ENCODE data around the gene RAF1. TPM values are rescaled to one million over a fixed set of nuclear protein-coding genes. Genes with fewer than 3 reads are reported as not detected.

Gene RAF1
- polyA plus RNA-seq, 2 of the 4 experiments (the other 2 are of a cell fraction): 56.2 to 94.6 TPM

DNA sequence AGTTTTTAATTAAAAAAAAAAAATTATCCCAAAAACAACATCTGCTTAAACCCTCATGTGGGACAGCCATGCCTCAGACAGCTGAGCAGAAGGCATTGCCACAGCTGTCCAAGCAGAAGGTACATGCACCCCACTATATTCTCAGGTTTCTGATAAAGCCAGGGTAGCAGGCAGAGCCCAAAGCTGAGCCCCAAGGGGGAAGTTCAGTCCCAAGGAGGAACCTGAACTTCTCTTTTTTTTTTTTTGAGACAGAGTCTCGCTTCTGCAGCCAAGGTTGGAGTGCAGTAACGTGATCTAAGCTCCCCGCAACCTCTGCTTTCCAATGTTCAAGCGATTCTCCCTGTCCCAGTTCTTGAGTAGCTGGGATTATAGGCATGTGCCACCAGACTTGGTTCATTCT, 73.8 kb downstream of the RAF1 start:
- 0 out of 3 replicates have a peak, but pooled peaks cover 4% of the 10 kb centered on the region for H3K4me1 ChIP-seq
- FAIRE-seq: no peak
- TF ChIP-seq HDAC2 (IDR thresholded peaks at IDR 0.05) (no peak), NFE2L2 (conservative IDR thresholded peaks at IDR 0.05; ENCODE audit: low read length) (no peak), MAZ (IDR thresholded peaks at IDR 0.05; ENCODE audit: borderline replicate concordance, low read depth, low read length) (no peak), POLR2A (IDR thresholded peaks at IDR 0.05; ENCODE audit: low read length) (no peak), FOXS1 (CRISPR knock-in tag; IDR thresholded peaks at IDR 0.05) (no peak), HOXB5 (CRISPR knock-in tag; IDR thresholded peaks at IDR 0.05) (no peak), KDM1A (IDR thresholded peaks at IDR 0.05; ENCODE audit: low read depth) (no peak), MAX (IDR thresholded peaks at IDR 0.05) (no peak), MYC (IDR thresholded peaks at IDR 0.05; ENCODE audit: borderline replicate concordance, low read length) (no peak), RAD21 (conservative IDR thresholded peaks at IDR 0.05 in 1 of 2, IDR thresholded peaks at IDR 0.05 in 1 of 2) (no peak), ZFP36 (IDR thresholded peaks at IDR 0.05; ENCODE audit: borderline replicate concordance, partially characterized antibody) (no peak)
- TF ChIP-seq, protein P1, sequence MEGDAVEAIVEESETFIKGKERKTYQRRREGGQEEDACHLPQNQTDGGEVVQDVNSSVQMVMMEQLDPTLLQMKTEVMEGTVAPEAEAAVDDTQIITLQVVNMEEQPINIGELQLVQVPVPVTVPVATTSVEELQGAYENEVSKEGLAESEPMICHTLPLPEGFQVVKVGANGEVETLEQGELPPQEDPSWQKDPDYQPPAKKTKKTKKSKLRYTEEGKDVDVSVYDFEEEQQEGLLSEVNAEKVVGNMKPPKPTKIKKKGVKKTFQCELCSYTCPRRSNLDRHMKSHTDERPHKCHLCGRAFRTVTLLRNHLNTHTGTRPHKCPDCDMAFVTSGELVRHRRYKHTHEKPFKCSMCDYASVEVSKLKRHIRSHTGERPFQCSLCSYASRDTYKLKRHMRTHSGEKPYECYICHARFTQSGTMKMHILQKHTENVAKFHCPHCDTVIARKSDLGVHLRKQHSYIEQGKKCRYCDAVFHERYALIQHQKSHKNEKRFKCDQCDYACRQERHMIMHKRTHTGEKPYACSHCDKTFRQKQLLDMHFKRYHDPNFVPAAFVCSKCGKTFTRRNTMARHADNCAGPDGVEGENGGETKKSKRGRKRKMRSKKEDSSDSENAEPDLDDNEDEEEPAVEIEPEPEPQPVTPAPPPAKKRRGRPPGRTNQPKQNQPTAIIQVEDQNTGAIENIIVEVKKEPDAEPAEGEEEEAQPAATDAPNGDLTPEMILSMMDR (IDR thresholded peaks at IDR 0.05): no peak
- TF ChIP-seq, protein P2, sequence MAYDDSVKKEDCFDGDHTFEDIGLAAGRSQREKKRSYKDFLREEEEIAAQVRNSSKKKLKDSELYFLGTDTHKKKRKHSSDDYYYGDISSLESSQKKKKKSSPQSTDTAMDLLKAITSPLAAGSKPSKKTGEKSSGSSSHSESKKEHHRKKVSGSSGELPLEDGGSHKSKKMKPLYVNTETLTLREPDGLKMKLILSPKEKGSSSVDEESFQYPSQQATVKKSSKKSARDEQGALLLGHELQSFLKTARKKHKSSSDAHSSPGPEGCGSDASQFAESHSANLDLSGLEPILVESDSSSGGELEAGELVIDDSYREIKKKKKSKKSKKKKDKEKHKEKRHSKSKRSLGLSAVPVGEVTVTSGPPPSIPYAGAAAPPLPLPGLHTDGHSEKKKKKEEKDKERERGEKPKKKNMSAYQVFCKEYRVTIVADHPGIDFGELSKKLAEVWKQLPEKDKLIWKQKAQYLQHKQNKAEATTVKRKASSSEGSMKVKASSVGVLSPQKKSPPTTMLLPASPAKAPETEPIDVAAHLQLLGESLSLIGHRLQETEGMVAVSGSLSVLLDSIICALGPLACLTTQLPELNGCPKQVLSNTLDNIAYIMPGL (CRISPR knock-in tag; IDR thresholded peaks at IDR 0.05; ENCODE audit: borderline replicate concordance): no peak
- ATAC-seq: no peak
- 94% methylated on average over 3 of the region's 4 CpGs for whole genome bisulfite sequencing (ENCODE audit: missing lambda C conversion rate)
- POLR2A ChIA-PET: interaction anchor here (0.7 kb wide), 1 partner anchor 82 kb away, joined by 6 read pairs; no protein-coding TSS in a partner anchor
- no peak for DNase-seq (ENCODE audit: low read depth in 1 of 2, low spot score in 1 of 2)
- CTCF ChIA-PET: interaction anchor here (0.6 to 1.3 kb wide), 5 partner anchors 9 to 898 kb away, joined by 3 to 5 read pairs (median 3); partner anchors contain the start of gene RPL32
- H3K4me2 ChIP-seq: no peak overlapping the region
- no peak overlapping the region for H3K27ac ChIP-seq
- no peaks in the 10 kb centered on the region for H3K9me3 ChIP-seq
- H3K4me3 ChIP-seq: no peak overlapping the region

DNA sequence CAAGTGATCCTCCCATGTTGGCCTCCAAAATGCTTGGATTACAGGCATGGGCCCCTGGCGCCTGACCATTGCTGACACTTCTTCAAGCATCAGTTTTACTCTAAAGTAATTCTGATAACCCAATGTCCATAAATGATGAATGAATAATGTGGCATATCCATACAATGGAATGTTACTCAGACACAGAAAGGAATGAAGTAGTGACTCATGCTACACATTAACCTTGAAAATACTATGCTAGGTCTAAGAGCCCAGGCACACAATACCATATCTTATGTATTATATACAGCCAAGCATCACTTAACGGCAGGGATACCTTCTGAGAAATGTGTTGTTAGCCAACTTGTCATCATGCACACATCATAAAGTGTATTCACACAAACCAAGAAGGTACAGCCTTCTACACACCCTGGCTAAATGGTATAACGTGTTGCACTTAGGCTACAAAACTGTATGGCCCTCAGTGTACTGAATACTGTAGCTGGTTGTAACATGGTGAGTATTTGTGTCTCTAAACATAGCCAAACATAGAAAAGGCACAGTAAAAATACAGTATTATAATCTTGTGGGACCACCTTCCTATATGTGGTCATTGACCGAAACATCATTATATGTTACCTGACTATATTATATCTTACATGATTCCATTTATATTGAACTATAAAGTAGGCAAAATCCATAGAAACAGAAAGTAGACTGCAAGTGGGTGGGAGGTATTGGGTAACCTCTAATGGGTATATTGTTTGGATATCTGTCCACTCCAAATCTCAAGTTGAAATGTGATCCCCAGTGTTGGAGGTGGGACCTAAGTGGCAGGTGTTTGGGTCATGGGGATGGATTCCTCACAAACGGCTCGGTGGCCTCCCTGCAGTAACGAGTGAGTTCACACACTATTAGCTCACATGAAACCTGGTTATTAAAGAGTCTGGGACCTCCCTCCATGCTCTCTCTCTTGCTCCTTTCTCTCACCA, 75.6 kb downstream of the RAF1 start:
- 0 out of 3 replicates have a peak, but pooled peaks cover 4% of the 10 kb centered on the region for H3K4me1 ChIP-seq
- TF ChIP-seq MYC (IDR thresholded peaks at IDR 0.05; ENCODE audit: borderline replicate concordance, low read length) (no peak), KDM1A (IDR thresholded peaks at IDR 0.05; ENCODE audit: low read depth) (no peak), NFE2L2 (conservative IDR thresholded peaks at IDR 0.05; ENCODE audit: low read length) (no peak), HOXA7 (CRISPR knock-in tag; IDR thresholded peaks at IDR 0.05) (no peak)
- TF ChIP-seq, protein P3, sequence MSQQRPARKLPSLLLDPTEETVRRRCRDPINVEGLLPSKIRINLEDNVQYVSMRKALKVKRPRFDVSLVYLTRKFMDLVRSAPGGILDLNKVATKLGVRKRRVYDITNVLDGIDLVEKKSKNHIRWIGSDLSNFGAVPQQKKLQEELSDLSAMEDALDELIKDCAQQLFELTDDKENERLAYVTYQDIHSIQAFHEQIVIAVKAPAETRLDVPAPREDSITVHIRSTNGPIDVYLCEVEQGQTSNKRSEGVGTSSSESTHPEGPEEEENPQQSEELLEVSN (IDR thresholded peaks at IDR 0.05; ENCODE audit: borderline replicate concordance, low read depth): no peak
- ATAC-seq (no peak), DNase-seq (ENCODE audit: low read depth in 1 of 2, low spot score in 1 of 2) (no peak), FAIRE-seq (no peak)
- H3K4me2 ChIP-seq: no peak overlapping the region
- H3K9me3 ChIP-seq: no peaks in the 10 kb centered on the region
- POLR2A ChIA-PET: interaction anchor here (0.6 kb wide), 1 partner anchor 215 kb away, joined by 3 read pairs; no protein-coding TSS in a partner anchor
- no peak overlapping the region for H3K4me3 ChIP-seq
- CTCF ChIA-PET: interaction anchor here (1.3 kb wide), 1 partner anchor 18 kb away, joined by 5 read pairs; no protein-coding TSS in a partner anchor
- H3K27ac ChIP-seq: no peak overlapping the region
- WGBS (ENCODE audit: missing lambda C conversion rate): 79% methylated on average over 7 of the region's 7 CpGs

DNA sequence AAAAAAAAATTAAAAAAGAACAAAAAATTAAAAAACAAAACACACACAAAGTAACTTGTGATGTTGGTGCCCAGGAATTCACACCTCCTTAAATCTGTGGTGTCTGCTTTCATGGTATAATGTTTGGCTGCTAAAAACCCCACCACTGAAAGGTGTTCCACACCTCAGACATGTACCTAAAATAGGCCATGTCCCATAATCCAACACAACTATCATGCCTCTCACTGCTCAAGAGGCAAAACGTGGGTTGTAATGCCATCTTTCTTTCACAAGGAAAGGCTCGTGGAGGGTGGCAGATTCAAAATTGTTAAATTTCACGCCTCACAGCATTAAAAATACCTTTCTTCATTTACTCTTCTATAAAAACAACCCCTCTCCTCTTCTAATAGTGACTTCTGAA, 77.5 kb downstream of the RAF1 start:
- Histone ChIP-seq H3K4me1 (0 out of 3 replicates have a peak, but pooled peaks cover 4% of the 10 kb centered on the region), H3K27ac (no peak overlapping the region), H3K4me3 (no peak overlapping the region), H3K4me2 (no peak overlapping the region), H3K9me3 (no peaks in the 10 kb centered on the region)
- no peak for FAIRE-seq
- WGBS (ENCODE audit: missing lambda C conversion rate): 75% methylated on average over 3 of the region's 3 CpGs
- POLR2A ChIA-PET: no interaction called here
- ATAC-seq: no peak
- CTCF ChIA-PET: no interaction called here
- no peak for DNase-seq (ENCODE audit: low read depth in 1 of 2, low spot score in 1 of 2)
- TF ChIP-seq EHMT2 (IDR thresholded peaks at IDR 0.05; ENCODE audit: low read depth) (no peak), CHD4 (IDR thresholded peaks at IDR 0.05; ENCODE audit: borderline replicate concordance) (no peak), RARB (CRISPR knock-in tag; IDR thresholded peaks at IDR 0.05) (no peak), FOSL2 (IDR thresholded peaks at IDR 0.05) (no peak), FOSL2 (CRISPR knock-in tag; IDR thresholded peaks at IDR 0.05) (no peak), FOSB (CRISPR knock-in tag; IDR thresholded peaks at IDR 0.05) (no peak), TFCP2L1 (CRISPR knock-in tag; IDR thresholded peaks at IDR 0.05) (no peak), CBX8 (IDR thresholded peaks at IDR 0.05) (no peak), MAFK (IDR thresholded peaks at IDR 0.05; ENCODE audit: partially characterized antibody) (no peak), MAZ (IDR thresholded peaks at IDR 0.05; ENCODE audit: borderline replicate concordance, low read depth, low read length) (no peak), JUN (IDR thresholded peaks at IDR 0.05) (no peak)
- TF ChIP-seq, protein P2 (CRISPR knock-in tag; IDR thresholded peaks at IDR 0.05; ENCODE audit: borderline replicate concordance): no peak
- TF ChIP-seq, protein P4, sequence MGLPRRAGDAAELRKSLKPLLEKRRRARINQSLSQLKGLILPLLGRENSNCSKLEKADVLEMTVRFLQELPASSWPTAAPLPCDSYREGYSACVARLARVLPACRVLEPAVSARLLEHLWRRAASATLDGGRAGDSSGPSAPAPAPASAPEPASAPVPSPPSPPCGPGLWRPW (IDR thresholded peaks at IDR 0.05): no peak

Data from A549 (cell line).